Small intestine (tissue), 7 donors: Measurements from ENCODE around the gene C1orf50. TPM values are rescaled to one million over a fixed set of nuclear protein-coding genes. Genes with fewer than 3 reads are reported as not detected.
A peak's percentile ranks its signal among the peaks of the same experiment; 100 is the strongest.
"Not testable (repeated sequence)": the region's sequence is repeated elsewhere in the genome, so short reads cannot be mapped to it uniquely, and the experiment has no call there.

Experiments
- DNase-seq, 2 donors: peaks; one replicate each; pipeline versions ENCODE4 v3.0.0 to v3.0.0-alpha.2; 2013
- FAIRE-seq: peaks from 2 replicates; lab custom pipeline; 2012; peaks lifted over from hg19 to GRCh38; lab: Jason Lieb, UNC
- H3K27ac ChIP-seq, 3 donors: one replicate each; pipeline ENCODE4 v1.5.1; 2013; ENCODE audit warnings: low read length in 2 of 3, mild to moderate bottlenecking in 2 of 3, control low read depth in 1 of 3, inconsistent platforms in 1 of 3, low read depth in 1 of 3, moderate library complexity in 1 of 3
- H3K27me3 ChIP-seq, 3 donors: one replicate each; pipeline ENCODE4 v1.6.1; 2013; ENCODE audit warnings: low read length in 3 of 3, inconsistent platforms in 1 of 3; ENCODE audit not compliant: control insufficient read depth in 3 of 3, insufficient read depth in 3 of 3
- H3K36me3 ChIP-seq, 3 donors: one replicate each; pipeline ENCODE4 v1.6.1; 2013; ENCODE audit warnings: low read length in 3 of 3, inconsistent platforms in 1 of 3, low read depth in 1 of 3, mild to moderate bottlenecking in 1 of 3, moderate library complexity in 1 of 3; ENCODE audit not compliant: control insufficient read depth in 3 of 3, insufficient read depth in 2 of 3
- H3K4me1 ChIP-seq, 3 donors: one replicate each; pipeline ENCODE4 v1.6.1; 2013; ENCODE audit warnings: low read length in 2 of 3, inconsistent platforms in 1 of 3, low read depth in 1 of 3, mild to moderate bottlenecking in 1 of 3, moderate library complexity in 1 of 3; ENCODE audit not compliant: control insufficient read depth in 3 of 3, insufficient read depth in 2 of 3
- H3K4me3 ChIP-seq, 3 donors: one replicate each; pipeline ENCODE4 v1.5.1; 2013; ENCODE audit warnings: low read length in 3 of 3, control low read depth in 1 of 3, inconsistent platforms in 1 of 3, low read depth in 1 of 3, mild to moderate bottlenecking in 1 of 3, moderate library complexity in 1 of 3
- H3K9me3 ChIP-seq, 2 donors: one replicate each; pipeline ENCODE4 v1.6.1; 2013; ENCODE audit warnings: low read depth in 1 of 2, low read length in 1 of 2; ENCODE audit not compliant: control insufficient read depth in 2 of 2, insufficient read depth in 1 of 2
- WGBS, 3 donors: extraction: QIAGEN DNeasy Blood & Tissue Kit; methylation state at CpG; one replicate each; pipeline ENCODE4 v1.1.7; 2013; 5-methylcytosine and 5-hydroxymethylcytosine counted together
- polyA plus RNA-seq, 4 donors: library from polyadenylated mRNA; stranded (reverse) in 3 of 4; unstranded in 1 of 4; fragments of 200-250 nt in 3 of 4; fragments of 120-200 nt in 1 of 4; gene quantifications; one replicate each; pipeline versions ENCODE4 v1.2.1 to v1.2.3, GENCODE V29; 2013
- donor health status: healthy with polysubstance abuse.
- donor health status: control.
- donor health status: control.
- donor health status: Bipolar disorder and iron deficiency.
- donor health status: healthy.

The C1orf50 gene
- polyA plus RNA-seq, 4 donors = 3.9 to 9.1 (median 5.0) TPM

GRCh38 chr1:42806593-42806992, 39.5 kb downstream of the C1orf50 start:
- peaks cover 0 to 10% of the 10 kb centered on the region in 2 donors for H3K9me3 ChIP-seq
- H3K36me3 ChIP-seq = peaks cover 0 to 18% (median 0%) of the 10 kb centered on the region in 3 donors
- no peaks in the 10 kb centered on the region for H3K27me3 ChIP-seq
- H3K4me1 ChIP-seq = no peaks in the 10 kb centered on the region
- no peak for DNase-seq
- 85 to 95% (median 94%) methylated on average over 5 of the region's 5 CpGs for WGBS, 3 donors
- FAIRE-seq = no peak
- H3K27ac ChIP-seq = no peak overlapping the region
- no peak overlapping the region for H3K4me3 ChIP-seq

GRCh38 chr1:42807056-42807668, 40.1 kb downstream of the C1orf50 start:
- Histone ChIP-seq H3K4me3 (no peak overlapping the region), H3K27ac (no peak overlapping the region), H3K4me1 (no peaks in the 10 kb centered on the region), H3K9me3 (peaks cover 0 to 10% of the 10 kb centered on the region in 2 donors), H3K36me3 (peaks cover 0 to 18% (median 0%) of the 10 kb centered on the region in 3 donors), H3K27me3 (no peaks in the 10 kb centered on the region)
- FAIRE-seq = no peak
- no peak for DNase-seq

- not testable (repeated sequence) for H3K4me1 ChIP-seq, H3K36me3 ChIP-seq, H3K4me3 ChIP-seq, H3K27ac ChIP-seq, H3K27me3 ChIP-seq, DNase-seq, H3K9me3 ChIP-seq, FAIRE-seq
- 83 to 100% (median 93%) methylated on average over 1 to 3 of the region's 3 CpGs for WGBS, 3 donors
These were observed 47.8 kb downstream of the C1orf50 start for GRCh38 chr1:42814815-42815214.

- DNase-seq = no peak
- peak overlapping the region; percentile 61 to 100 (median 100) for H3K27ac ChIP-seq
- WGBS, 3 donors = 36 to 40% (median 38%) methylated on average over 7 of the region's 7 CpGs
These were observed 49.0 kb downstream of the C1orf50 start for GRCh38 chr1:42815941-42816584.

GRCh38 chr1:42816585-42817439, 49.8 kb downstream of the C1orf50 start, which contains the start of the genes ERMAP and SVBP:
Gene ERMAP (plus strand): TSS chr1:42817122. CDS start chr1:42830449, 13,327 bp downstream.
Gene SVBP (minus strand): TSS chr1:42817397. CDS start chr1:42816544, 853 bp downstream.
- 0 to 1% (median 0%) methylated on average over 48 to 66 of the region's 66 CpGs for WGBS, 3 donors
- FAIRE-seq (no peak), DNase-seq (peak; percentile 91 to 96)
- Histone ChIP-seq H3K36me3 (peaks cover 0 to 2% (median 0%) of the 10 kb centered on the region in 3 donors), H3K4me3 (peak within 1 kb of the TSS; percentile 78 to 92 (median 88)), H3K4me1 (peaks cover 0 to 5% (median 2%) of the 10 kb centered on the region in 3 donors), H3K27me3 (no peaks in the 10 kb centered on the region), H3K9me3 (no peaks in the 10 kb centered on the region), H3K27ac (peak within 1 kb of the TSS; percentile 99 to 100 (median 100))

More at GRCh38 chr1:42815941-42816584, 49.0 kb downstream of the C1orf50 start:
- Histone ChIP-seq H3K27me3 (no peaks in the 10 kb centered on the region), H3K9me3 (no peaks in the 10 kb centered on the region), H3K4me1 (peaks cover 0 to 5% (median 2%) of the 10 kb centered on the region in 3 donors), H3K4me3 (peak overlapping the region; percentile 78 to 92 (median 88)), H3K36me3 (peaks cover 0 to 5% (median 0%) of the 10 kb centered on the region in 3 donors)
- FAIRE-seq = no peak

GRCh38 chr1:42817440-42817767, 50.4 kb downstream of the C1orf50 start:
- Histone ChIP-seq H3K9me3 (no peaks in the 10 kb centered on the region), H3K36me3 (peaks cover 0 to 2% (median 0%) of the 10 kb centered on the region in 3 donors), H3K27me3 (no peaks in the 10 kb centered on the region), H3K27ac (peak overlapping the region in 1 of 3 donors; percentile 99), H3K4me3 (peak overlapping the region in 2 of 3 donors; percentile 78 to 88), H3K4me1 (peaks cover 0 to 5% (median 2%) of the 10 kb centered on the region in 3 donors)
- FAIRE-seq = no peak
- 2% methylated on average over 13 of the region's 13 CpGs for WGBS, 3 donors
- no peak for DNase-seq

GRCh38 chr1:42817976-42818375, 50.9 kb downstream of the C1orf50 start:
- Histone ChIP-seq H3K4me1 (peaks cover 0 to 5% (median 2%) of the 10 kb centered on the region in 3 donors), H3K27ac (no peak overlapping the region), H3K36me3 (peaks cover 0 to 2% (median 0%) of the 10 kb centered on the region in 3 donors), H3K9me3 (no peaks in the 10 kb centered on the region), H3K27me3 (no peaks in the 10 kb centered on the region), H3K4me3 (no peak overlapping the region)
- FAIRE-seq (no peak), DNase-seq (no peak)
- 87 to 95% (median 90%) methylated on average over 3 of the region's 3 CpGs for WGBS, 3 donors

GRCh38 chr1:42820813-42821212, 53.8 kb downstream of the C1orf50 start:
- no peaks in the 10 kb centered on the region for H3K36me3 ChIP-seq
- H3K27me3 ChIP-seq = no peaks in the 10 kb centered on the region
- H3K9me3 ChIP-seq = no peaks in the 10 kb centered on the region
- H3K4me1 ChIP-seq = peaks cover 0 to 6% (median 2%) of the 10 kb centered on the region in 3 donors
- no peak overlapping the region for H3K4me3 ChIP-seq
- FAIRE-seq (no peak), DNase-seq (no peak)
- H3K27ac ChIP-seq = no peak overlapping the region
- 59 to 77% (median 63%) methylated on average over 1 of the region's 1 CpG for WGBS, 3 donors
